ENCODE data around the gene IFT57. TPM values are rescaled to one million over a fixed set of nuclear protein-coding genes. Genes with fewer than 3 reads are reported as not detected.

IFT57 gene
- total RNA-seq, 1 donor from 2014 or later, result 27.5 TPM

DNA sequence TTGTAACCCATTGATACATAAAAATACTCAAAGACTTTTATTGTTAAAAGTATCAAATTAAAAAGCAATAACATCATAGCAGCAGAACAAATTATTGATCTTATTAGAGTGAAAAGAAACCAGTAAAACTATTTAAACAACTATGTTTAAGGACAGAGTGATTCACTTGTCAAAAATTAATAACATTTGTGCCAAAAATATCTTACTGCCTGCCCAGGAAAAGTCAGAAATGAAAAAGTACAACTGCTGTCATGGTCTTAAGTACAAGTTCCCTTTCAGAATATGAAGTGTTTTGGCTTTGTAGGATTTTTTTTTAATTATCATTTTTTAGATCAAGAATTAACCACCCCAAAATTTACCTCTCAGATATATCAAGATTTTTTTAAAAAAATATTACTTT lies 3.4 kb downstream of the IFT57 start:
- no peaks in the 10 kb centered on the region for H3K27me3 Mint-ChIP-seq (ENCODE audit: low read depth, unreplicated experiment)
- Histone ChIP-seq H3K4me1 (ENCODE audit: insufficient read depth, low read length) (peaks cover 4% of the 10 kb centered on the region), H3K27me3 (ENCODE audit: insufficient read depth, low read length) (no peaks in the 10 kb centered on the region), H2AFZ (ENCODE audit: low read depth, low read length) (no peak overlapping the region), H3K79me2 (ENCODE audit: insufficient read depth, low read length) (peaks cover 30% of the 10 kb centered on the region), H3K9me3 (ENCODE audit: insufficient read depth, low read depth, low read length) (no peaks in the 10 kb centered on the region), H3K4me2 (ENCODE audit: low read length) (no peak overlapping the region), H3K27ac (ENCODE audit: low read depth, low read length) (no peak overlapping the region), H3K4me3 (ENCODE audit: insufficient read depth, low read depth, low read length) (no peak overlapping the region), H3K36me3 (ENCODE audit: insufficient read depth, low read length) (no peaks in the 10 kb centered on the region), H3K9ac (ENCODE audit: low read length) (no peak overlapping the region), H4K20me1 (ENCODE audit: insufficient read depth, low read length) (no peaks in the 10 kb centered on the region)
- H3K9me3 Mint-ChIP-seq (ENCODE audit: unreplicated experiment), result no peaks in the 10 kb centered on the region
- DNase-seq (ENCODE audit: low read depth) (peak; percentile 57), FAIRE-seq (no peak)
- H3K4me3 Mint-ChIP-seq (ENCODE audit: unreplicated experiment), result no peak overlapping the region
- TF ChIP-seq CTCF (IDR thresholded peaks at IDR 0.05; ENCODE audit: insufficient read depth, low read depth, low read length), result no peak
- TF ChIP-seq EZH2 (IDR thresholded peaks at IDR 0.05; ENCODE audit: insufficient read depth, low read length), result no peak
- peaks cover 7% of the 10 kb centered on the region for H3K4me1 Mint-ChIP-seq (ENCODE audit: low read depth, unreplicated experiment)
- no peaks in the 10 kb centered on the region for H3K36me3 Mint-ChIP-seq (ENCODE audit: low read depth, unreplicated experiment)
- H3K27ac Mint-ChIP-seq (ENCODE audit: unreplicated experiment), result no peak overlapping the region

- H4K20me1 ChIP-seq (ENCODE audit: insufficient read depth, low read length), result no peaks in the 10 kb centered on the region
- no peak overlapping the region for H3K9ac ChIP-seq (ENCODE audit: low read length)
- H2AFZ ChIP-seq (ENCODE audit: low read depth, low read length), result no peak overlapping the region
- peaks cover 4% of the 10 kb centered on the region for H3K4me1 ChIP-seq (ENCODE audit: insufficient read depth, low read length)
- no peak overlapping the region for H3K27ac ChIP-seq (ENCODE audit: low read depth, low read length)
- peaks cover 2% of the 10 kb centered on the region for H3K36me3 Mint-ChIP-seq (ENCODE audit: low read depth, unreplicated experiment)
- H3K4me3 Mint-ChIP-seq (ENCODE audit: unreplicated experiment), result no peak overlapping the region
- no peak for DNase-seq (ENCODE audit: low read depth)
- no peaks in the 10 kb centered on the region for H3K27me3 ChIP-seq (ENCODE audit: insufficient read depth, low read length)
- H3K9me3 Mint-ChIP-seq (ENCODE audit: unreplicated experiment), result no peaks in the 10 kb centered on the region
- H3K4me2 ChIP-seq (ENCODE audit: low read length), result no peak overlapping the region
- H3K36me3 ChIP-seq (ENCODE audit: insufficient read depth, low read length), result no peaks in the 10 kb centered on the region
- no peak overlapping the region for H3K27ac Mint-ChIP-seq (ENCODE audit: unreplicated experiment)
- peaks cover 7% of the 10 kb centered on the region for H3K4me1 Mint-ChIP-seq (ENCODE audit: low read depth, unreplicated experiment)
- no peaks in the 10 kb centered on the region for H3K27me3 Mint-ChIP-seq (ENCODE audit: low read depth, unreplicated experiment)
- no peak for TF ChIP-seq CTCF (IDR thresholded peaks at IDR 0.05; ENCODE audit: insufficient read depth, low read depth, low read length)
- no peak for TF ChIP-seq EZH2 (IDR thresholded peaks at IDR 0.05; ENCODE audit: insufficient read depth, low read length)
- H3K79me2 ChIP-seq (ENCODE audit: insufficient read depth, low read length), result peaks cover 17% of the 10 kb centered on the region
- H3K4me3 ChIP-seq (ENCODE audit: insufficient read depth, low read depth, low read length), result no peak overlapping the region
- no peaks in the 10 kb centered on the region for H3K9me3 ChIP-seq (ENCODE audit: insufficient read depth, low read depth, low read length)
- FAIRE-seq, result peak; percentile 29
Measured at GRCh38 chr3:108215871-108216270, 6.4 kb downstream of the IFT57 start.

DNA sequence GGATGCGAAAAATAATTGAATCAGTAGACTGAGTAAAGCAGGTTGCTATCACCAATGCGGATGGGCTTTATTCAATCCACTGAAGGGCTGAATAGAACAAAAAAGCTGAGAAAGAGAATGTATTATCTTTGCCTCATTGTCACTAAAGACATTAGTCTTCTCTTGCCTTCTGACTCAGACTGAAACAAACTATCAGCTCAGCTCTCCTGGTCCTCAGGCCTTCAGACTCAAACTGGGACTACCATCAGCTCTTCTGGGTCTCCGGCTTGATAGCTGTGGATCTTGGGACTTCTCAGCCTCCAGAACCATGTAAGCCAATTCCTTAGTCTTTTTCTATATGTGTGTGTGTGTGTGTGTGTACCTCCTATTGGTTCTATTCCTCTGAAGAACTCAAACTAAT lies 12.6 kb downstream of the IFT57 start:
- no peak overlapping the region for H2AFZ ChIP-seq (ENCODE audit: low read depth, low read length)

More for the DNA sequence above, 12.6 kb downstream of the IFT57 start:
- DNase-seq (ENCODE audit: low read depth) (no peak), FAIRE-seq (no peak)
- no peaks in the 10 kb centered on the region for H3K27me3 Mint-ChIP-seq (ENCODE audit: low read depth, unreplicated experiment)
- H3K4me2 ChIP-seq (ENCODE audit: low read length), result no peak overlapping the region
- H3K36me3 Mint-ChIP-seq (ENCODE audit: low read depth, unreplicated experiment), result peaks cover 2% of the 10 kb centered on the region
- TF ChIP-seq CTCF (IDR thresholded peaks at IDR 0.05; ENCODE audit: insufficient read depth, low read depth, low read length), result no peak
- TF ChIP-seq EZH2 (IDR thresholded peaks at IDR 0.05; ENCODE audit: insufficient read depth, low read length), result no peak
- H3K27me3 ChIP-seq (ENCODE audit: insufficient read depth, low read length), result no peaks in the 10 kb centered on the region
- H3K79me2 ChIP-seq (ENCODE audit: insufficient read depth, low read length), result no peaks in the 10 kb centered on the region
- H4K20me1 ChIP-seq (ENCODE audit: insufficient read depth, low read length), result no peaks in the 10 kb centered on the region
- H3K27ac ChIP-seq (ENCODE audit: low read depth, low read length), result no peak overlapping the region
- no peak overlapping the region for H3K4me3 ChIP-seq (ENCODE audit: insufficient read depth, low read depth, low read length)
- H3K9me3 ChIP-seq (ENCODE audit: insufficient read depth, low read depth, low read length), result no peaks in the 10 kb centered on the region
- no peak overlapping the region for H3K4me3 Mint-ChIP-seq (ENCODE audit: unreplicated experiment)
- H3K9me3 Mint-ChIP-seq (ENCODE audit: unreplicated experiment), result no peaks in the 10 kb centered on the region
- no peak overlapping the region for H3K27ac Mint-ChIP-seq (ENCODE audit: unreplicated experiment)
- H3K4me1 Mint-ChIP-seq (ENCODE audit: low read depth, unreplicated experiment), result no peaks in the 10 kb centered on the region
- H3K4me1 ChIP-seq (ENCODE audit: insufficient read depth, low read length), result no peaks in the 10 kb centered on the region
- no peak overlapping the region for H3K9ac ChIP-seq (ENCODE audit: low read length)
- peaks cover 3% of the 10 kb centered on the region for H3K36me3 ChIP-seq (ENCODE audit: insufficient read depth, low read length)
